H1 (cell line): ENCODE results near the gene RAD51C. TPM values are rescaled to one million over a fixed set of nuclear protein-coding genes. Genes with fewer than 3 reads are reported as not detected.
A peak's percentile ranks its signal among the peaks of the same experiment; 100 is the strongest.

ENCODE experiments used
- ASH2L ChIP-seq: fragments of 200-600, 300-600 bp; sonication (generic); IDR thresholded peaks from one replicate; pipeline ENCODE4 v1.7.1; 2017; ENCODE audit warnings: low read length
- E2F6 ChIP-seq: IDR thresholded peaks from 2 replicates; pipeline ENCODE4 v1.6.1; 2012; ENCODE audit warnings: inconsistent platforms
- EGR1 ChIP-seq: IDR thresholded peaks from 2 replicates; pipeline ENCODE4 v1.6.1; 2011; ENCODE audit warnings: low read depth, low read length, borderline replicate concordance
- EZH2 ChIP-seq: fragments of 200-600 bp; sonication (generic); IDR thresholded peaks from 2 replicates; pipeline ENCODE4 v1.7.1; 2012; ENCODE audit warnings: low read depth, mild to moderate bottlenecking, moderate library complexity, low read length, inconsistent platforms; ENCODE audit not compliant: severe bottlenecking
- GTF2F1 ChIP-seq: IDR thresholded peaks from 2 replicates; pipeline ENCODE4 v1.6.1; 2012; ENCODE audit warnings: low read depth, low read length, improper control_type of control experiment, borderline replicate concordance
- JUN ChIP-seq: IDR thresholded peaks from 2 replicates; pipeline ENCODE4 v1.6.1; 2011; ENCODE audit warnings: low read depth, mild to moderate bottlenecking, improper control_type of control experiment, low read length
- JUND ChIP-seq: IDR thresholded peaks from 2 replicates; pipeline ENCODE4 v1.6.1; 2011; ENCODE audit warnings: mild to moderate bottlenecking, improper control_type of control experiment, low read length
- KDM1A ChIP-seq: fragments of 200-600, 300-600 bp; sonication (generic); IDR thresholded peaks from 2 replicates; pipeline ENCODE4 v1.7.1; 2016; ENCODE audit warnings: mild to moderate bottlenecking, low read length, borderline replicate concordance
- MAFK ChIP-seq: IDR thresholded peaks from 2 replicates; pipeline ENCODE4 v1.6.1; 2012; ENCODE audit warnings: low read depth, mild to moderate bottlenecking, improper control_type of control experiment, low read length
- NANOG ChIP-seq: IDR thresholded peaks from 2 replicates; pipeline ENCODE4 v1.6.1; 2011; ENCODE audit warnings: low read length, low read depth, mild to moderate bottlenecking, inconsistent platforms; ENCODE audit not compliant: insufficient read depth, poor library complexity, severe bottlenecking
- POLR2A ChIP-seq, 2 experiments: IDR thresholded peaks; 1 replicate in 1 of 2; 2 replicates in 1 of 2; pipeline ENCODE4 v1.6.1; 2011; ENCODE audit warnings: low read depth in 2 of 2, low read length in 2 of 2, mild to moderate bottlenecking in 2 of 2; ENCODE audit errors: control extremely low read depth in 1 of 2
- POLR2AphosphoS5 ChIP-seq: IDR thresholded peaks from 2 replicates; pipeline ENCODE4 v1.6.1; 2011; ENCODE audit warnings: low read depth, low read length
- POU5F1 ChIP-seq: IDR thresholded peaks from 2 replicates; pipeline ENCODE4 v1.6.1; 2011; ENCODE audit warnings: low read depth, mild to moderate bottlenecking, low read length, moderate library complexity
- RNF2 ChIP-seq: fragments of 200-900, 300-1000 bp; sonication (generic); IDR thresholded peaks from 2 replicates; pipeline ENCODE4 v1.7.1; 2016; ENCODE audit warnings: borderline replicate concordance, low read depth, mild to moderate bottlenecking, antibody characterized with exemption, low read length; ENCODE audit not compliant: poor library complexity, severe bottlenecking; ENCODE audit errors: missing control alignments
- SIN3A ChIP-seq, 2 experiments: IDR thresholded peaks in 1 of 2; conservative IDR thresholded peaks in 1 of 2; 2 replicates each; pipeline ENCODE4 v1.6.1; 2011 to 2012; ENCODE audit warnings: low read length in 2 of 2, improper control_type of control experiment in 1 of 2, low read depth in 1 of 2, mild to moderate bottlenecking in 1 of 2
- SP1 ChIP-seq: IDR thresholded peaks from 2 replicates; pipeline ENCODE4 v1.6.1; 2011; ENCODE audit warnings: low read depth, low read length
- SRF ChIP-seq: IDR thresholded peaks from 2 replicates; pipeline ENCODE4 v1.6.1; 2011; ENCODE audit warnings: mild to moderate bottlenecking, low read depth, low read length, moderate library complexity
- TAF7 ChIP-seq: optimal IDR thresholded peaks from 2 replicates; pipeline ENCODE3; 2011; ENCODE audit warnings: low read depth, mild to moderate bottlenecking, inconsistent platforms, low read length, moderate library complexity, borderline replicate concordance
- TCF12 ChIP-seq: IDR thresholded peaks from 2 replicates; pipeline ENCODE4 v1.6.1; 2011; ENCODE audit warnings: low read depth, mild to moderate bottlenecking, low read length
- polyA plus RNA-seq, 7 experiments: library from polyadenylated mRNA; depleted of rRNA in 3 of 7; stranded (reverse) in 5 of 7; unstranded in 2 of 7; fragments of >200 nt in 5 of 7; fragments of 200-250 nt in 2 of 7; gene quantifications; 1 replicate in 5 of 7; 2 replicates in 1 of 7; 4 replicates in 1 of 7; pipeline versions ENCODE4 v1.2.1 to v1.2.3, GENCODE V29; 2011 to 2013; ENCODE audit warnings: missing spikeins in 2 of 7, mixed read lengths in 2 of 7
- total RNA-seq: library from RNA; stranded (reverse); fragmentation: NEBNext Ultra II Directional; extraction: Animal tissue kit (Norgen Biotek cat#: 25700); gene quantifications from 2 replicates; pipeline ENCODE4 v1.2.1, GENCODE V29; 2021
- TF ChIP-seq, protein P1 (sequence below): IDR thresholded peaks from 2 replicates; pipeline ENCODE4 v1.6.1; 2012; ENCODE audit warnings: low read length, inconsistent platforms

Gene RAD51C
- total and polyA plus RNA-seq, 2 of the 8 experiments (the other 6 are each of a cell fraction or from before 2014, with no cell fraction given): 10.4 to 21.7 TPM

GRCh38 chr17:58658804-58659713 is 33.3 kb upstream of the RAD51C start (continued):
- TF ChIP-seq SIN3A (conservative IDR thresholded peaks at IDR 0.05 in 1 of 2, IDR thresholded peaks at IDR 0.05 in 1 of 2; ENCODE audit: low read depth in 1 of 2, low read length in 2 of 2) (peak in 1 of 2 experiments; percentile 89; a peak in 1 of 4 replicates), RNF2 (no peak), POU5F1 (peak; percentile 90), E2F6 (peak; percentile 12; the same call in 1 of the 2 replicates), NANOG (no peak), POLR2A (IDR thresholded peaks at IDR 0.05; ENCODE audit: control extremely low read depth in 1 of 2, low read depth in 2 of 2, low read length in 2 of 2) (peak; percentile 100), SP1 (peak; percentile 94), EZH2 (no peak), JUN (no peak), MAFK (no peak), GTF2F1 (peak; percentile 100), KDM1A (no peak), TCF12 (peak; percentile 82; the same call in 1 of the 2 replicates), EGR1 (peak; percentile 96), SRF (no peak), ASH2L (no peak), TAF7 (peak; percentile 100), JUND (peak; percentile 88), POLR2AphosphoS5 (peak; percentile 100)
- TF ChIP-seq, protein P1, sequence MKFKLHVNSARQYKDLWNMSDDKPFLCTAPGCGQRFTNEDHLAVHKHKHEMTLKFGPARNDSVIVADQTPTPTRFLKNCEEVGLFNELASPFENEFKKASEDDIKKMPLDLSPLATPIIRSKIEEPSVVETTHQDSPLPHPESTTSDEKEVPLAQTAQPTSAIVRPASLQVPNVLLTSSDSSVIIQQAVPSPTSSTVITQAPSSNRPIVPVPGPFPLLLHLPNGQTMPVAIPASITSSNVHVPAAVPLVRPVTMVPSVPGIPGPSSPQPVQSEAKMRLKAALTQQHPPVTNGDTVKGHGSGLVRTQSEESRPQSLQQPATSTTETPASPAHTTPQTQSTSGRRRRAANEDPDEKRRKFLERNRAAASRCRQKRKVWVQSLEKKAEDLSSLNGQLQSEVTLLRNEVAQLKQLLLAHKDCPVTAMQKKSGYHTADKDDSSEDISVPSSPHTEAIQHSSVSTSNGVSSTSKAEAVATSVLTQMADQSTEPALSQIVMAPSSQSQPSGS: peak; percentile 99
